A549 (cell line): ENCODE data around the gene CAMK1G. TPM values are rescaled to one million over a fixed set of nuclear protein-coding genes. Genes with fewer than 3 reads are reported as not detected.

Source experiments
- ATAC-seq, 2 experiments: fragments of 200-7000 bp in 1 of 2; fragments of >200 bp in 1 of 2; cut with Nextera tagmentation in 1 of 2; cut with Tn5 transposase in 1 of 2; 3 replicates each; pipeline versions ENCODE4 v1.8.0 to v1.9.1; 2018 to 2020; ENCODE audit warnings: mild to moderate bottlenecking in 1 of 2, moderate library complexity in 1 of 2
- CTCF ChIA-PET: fragments of 300-600 bp; sonication (Branson Sonifier 250); formaldehyde crosslinking; extraction: SDS; loops from one replicate; lab custom pipeline; 2021; ENCODE audit warnings: antibody characterized with exemption, inconsistent platforms; lab: Yijun Ruan, JAX
- POLR2A ChIA-PET: fragments of 350-600 bp; formaldehyde crosslinking; extraction: SDS; loops from one replicate; lab custom pipeline; 2021; ENCODE audit warnings: antibody characterized with exemption, inconsistent platforms; lab: Yijun Ruan, JAX
- DNase-seq, 2 experiments: peaks; one replicate each; pipeline versions ENCODE4 v3.0.0 to v3.0.0-alpha.2; 2011 to 2016; ENCODE audit warnings: low read depth in 1 of 2, low spot score in 1 of 2
- FAIRE-seq: peaks from 2 replicates; lab custom pipeline; 2011; peaks lifted over from hg19 to GRCh38; lab: Jason Lieb, UNC
- H3K27ac ChIP-seq, 2 experiments: fragments of >200 bp; sonication (Bioruptor Twin); formaldehyde crosslinking; 3 replicates each; pipeline ENCODE4 v1.5.1; 2016 to 2017
- H3K4me1 ChIP-seq: fragments of >200 bp; sonication (Bioruptor Twin); formaldehyde crosslinking; 3 replicates; pipeline ENCODE4 v1.6.1; 2016
- H3K4me2 ChIP-seq: fragments of >200 bp; sonication (Bioruptor Twin); formaldehyde crosslinking; 3 replicates; pipeline ENCODE4 v1.6.1; 2016
- H3K4me3 ChIP-seq: fragments of >200 bp; sonication (Bioruptor Twin); formaldehyde crosslinking; 3 replicates; pipeline ENCODE4 v1.5.1; 2016
- H3K9me3 ChIP-seq: fragments of >200 bp; sonication (Bioruptor Twin); formaldehyde crosslinking; 3 replicates; pipeline ENCODE4 v1.6.1; 2016
- ATOH8 ChIP-seq: fragments of 250-450 bp; sonication (Bioruptor Pico); IDR thresholded peaks from 2 replicates; pipeline ENCODE4 v1.5.0; 2020; ENCODE audit warnings: low read depth, mild to moderate bottlenecking, moderate library complexity
- BCL3 ChIP-seq: fragments of >200 bp; sonication (Bioruptor Twin); formaldehyde crosslinking; IDR thresholded peaks from 3 replicates; pipeline ENCODE4 v1.6.1; 2016
- CBX8 ChIP-seq: fragments of 200-600 bp; sonication (generic); IDR thresholded peaks from 2 replicates; pipeline ENCODE4 v1.6.1; 2016
- FOSB ChIP-seq: fragments of 250-450 bp; sonication (Bioruptor Pico); IDR thresholded peaks from 2 replicates; pipeline ENCODE4 v1.5.0; 2020; ENCODE audit warnings: mild to moderate bottlenecking, moderate library complexity
- FOSL2 ChIP-seq, 2 experiments: fragments of 450-650 bp in 1 of 2; fragments of >200 bp in 1 of 2; sonication (Bioruptor Twin) in 1 of 2; formaldehyde crosslinking; IDR thresholded peaks; 2 replicates each; pipeline versions ENCODE4 v1.5.0 to v1.6.1; 2016 to 2020; ENCODE audit warnings: mild to moderate bottlenecking in 1 of 2, moderate library complexity in 1 of 2
- GATA3 ChIP-seq: IDR thresholded peaks from 2 replicates; pipeline ENCODE4 v1.6.1; 2012; ENCODE audit warnings: borderline replicate concordance
- HEYL ChIP-seq: fragments of 250-450 bp; sonication (Bioruptor Pico); IDR thresholded peaks from 2 replicates; pipeline ENCODE4 v1.8.0; 2021; ENCODE audit warnings: mild to moderate bottlenecking, moderate library complexity
- HMGXB4 ChIP-seq: fragments of 250-450 bp; sonication (Bioruptor Pico); IDR thresholded peaks from 2 replicates; pipeline ENCODE4 v1.5.0; 2021; ENCODE audit warnings: mild to moderate bottlenecking, moderate library complexity, borderline replicate concordance
- RARB ChIP-seq: fragments of 250-450 bp; sonication (Bioruptor Pico); IDR thresholded peaks from 2 replicates; pipeline ENCODE4 v1.8.0; 2021; ENCODE audit warnings: mild to moderate bottlenecking, moderate library complexity
- RFX5 ChIP-seq: fragments of 450-650 bp; IDR thresholded peaks from 2 replicates; pipeline ENCODE4 v1.7.1; 2014; ENCODE audit warnings: antibody characterized with exemption, mild to moderate bottlenecking, moderate library complexity
- TP53 ChIP-seq: fragments of 250-450 bp; sonication (Bioruptor Pico); IDR thresholded peaks from 2 replicates; pipeline ENCODE4 v1.5.0; 2021; ENCODE audit warnings: mild to moderate bottlenecking, moderate library complexity
- USF2 ChIP-seq: fragments of 450-650 bp; IDR thresholded peaks from 2 replicates; pipeline ENCODE4 v1.6.1; 2014; ENCODE audit warnings: antibody characterized with exemption
- ZNF302 ChIP-seq: fragments of 250-450 bp; sonication (Bioruptor Pico); IDR thresholded peaks from 2 replicates; pipeline ENCODE4 v1.9.0; 2021; ENCODE audit warnings: inconsistent platforms, mild to moderate bottlenecking, moderate library complexity
- ZSCAN20 ChIP-seq: fragments of 250-450 bp; sonication (Bioruptor Pico); IDR thresholded peaks from 2 replicates; pipeline ENCODE4 v1.8.0; 2022; ENCODE audit warnings: mild to moderate bottlenecking, moderate library complexity
- WGBS: methylation state at CpG from one replicate; pipeline ENCODE4 v1.1.6; 2017; ENCODE audit errors: missing lambda C conversion rate; 5-methylcytosine and 5-hydroxymethylcytosine counted together
- polyA plus RNA-seq, 4 experiments: library from polyadenylated mRNA; depleted of rRNA in 3 of 4; stranded (reverse); fragments of >200 nt; fragmentation: RNase III in 1 of 4; extraction: RNeasy Plus Mini Kit Qiagen cat#74134 plus additional on column Dnase treatment in 1 of 4; gene quantifications; 2 replicates in 3 of 4; 3 replicates in 1 of 4; pipeline ENCODE4 v1.2.3, GENCODE V29; 2011 to 2017

Gene CAMK1G
- polyA plus RNA-seq, 2 of the 4 experiments (the other 2 are of a cell fraction): 0.03 to 0.08 TPM

- ChIA-PET POLR2A (no interaction called here), CTCF (interaction anchor here (0.8 to 4.1 kb wide), 19 partner anchors 10 to 65 kb away, joined by 3 to 37 read pairs (median 5); partner anchors contain the start of genes G0S2 and LAMB3)
- no peak for ATAC-seq
- no peaks in the 10 kb centered on the region for H3K9me3 ChIP-seq
- 92% methylated on average over 10 of the region's 11 CpGs for WGBS
- no peak overlapping the region for H3K27ac ChIP-seq
- no peak for DNase-seq
- no peak overlapping the region for H3K4me3 ChIP-seq
- TF ChIP-seq ZSCAN20 (CRISPR knock-in tag): no peak
- no peak for TF ChIP-seq USF2
- TF ChIP-seq FOSB (CRISPR knock-in tag): no peak
- no peak for TF ChIP-seq TP53 (CRISPR knock-in tag)
- TF ChIP-seq RFX5: no peak
- TF ChIP-seq HMGXB4 (CRISPR knock-in tag): no peak
- TF ChIP-seq ZNF302 (CRISPR knock-in tag): no peak
- no peak for TF ChIP-seq GATA3
- TF ChIP-seq RARB (CRISPR knock-in tag): no peak
- TF ChIP-seq CBX8: no peak
- FAIRE-seq: no peak
- no peaks in the 10 kb centered on the region for H3K4me1 ChIP-seq
- H3K4me2 ChIP-seq: no peak overlapping the region
These were observed 46.3 kb downstream of the CAMK1G start for GRCh38 chr1:209629621-209630382.

- no peak for DNase-seq
- H3K4me2 ChIP-seq: no peak overlapping the region
- WGBS: 75% methylated on average over 17 of the region's 17 CpGs
- TF ChIP-seq ATOH8 (CRISPR knock-in tag) (no peak), HEYL (no peak), BCL3 (no peak), FOSL2 (IDR thresholded peaks at IDR 0.05) (no peak), FOSL2 (CRISPR knock-in tag; IDR thresholded peaks at IDR 0.05) (no peak), GATA3 (no peak)
- TF ChIP-seq, all 56 proteins: peak for 0
- no peaks in the 10 kb centered on the region for H3K4me1 ChIP-seq
- ATAC-seq: no peak
- no peak for FAIRE-seq
- no peak overlapping the region for H3K27ac ChIP-seq
- no peaks in the 10 kb centered on the region for H3K9me3 ChIP-seq
- POLR2A ChIA-PET: no interaction called here
- CTCF ChIA-PET: interaction anchor here (1.0 to 4.1 kb wide), 16 partner anchors 11 to 64 kb away, joined by 3 to 37 read pairs (median 6); partner anchors contain the start of genes G0S2 and LAMB3
- H3K4me3 ChIP-seq: no peak overlapping the region
These were observed 47.1 kb downstream of the CAMK1G start for GRCh38 chr1:209630383-209631225.
